ENCODE measurements around the gene GULP1. TPM values are rescaled to one million over a fixed set of nuclear protein-coding genes. Genes with fewer than 3 reads are reported as not detected.

The GULP1 gene
- total RNA-seq, 1 donor from 2014 or later, result not detected

- Mint-ChIP-seq H3K9me3 (no peaks in the 10 kb centered on the region), H3K4me1 (no peaks in the 10 kb centered on the region), H3K27me3 (no peaks in the 10 kb centered on the region), H3K36me3 (ENCODE audit: low read depth) (no peaks in the 10 kb centered on the region), H3K27ac (no peak overlapping the region), H3K4me3 (no peak overlapping the region)
- intact Hi-C loops (cut with micrococcal nuclease), result no loop called here
- no peak for DNase-seq
These were observed 193.8 kb downstream of the GULP1 start for GRCh38 chr2:188485496-188485895.

- Mint-ChIP-seq H3K9me3 (no peaks in the 10 kb centered on the region), H3K4me3 (no peak overlapping the region), H3K36me3 (ENCODE audit: low read depth) (no peaks in the 10 kb centered on the region), H3K27ac (no peak overlapping the region), H3K27me3 (no peaks in the 10 kb centered on the region), H3K4me1 (no peaks in the 10 kb centered on the region)
- intact Hi-C loops (cut with micrococcal nuclease), result no loop called here
- DNase-seq, result no peak
These were observed 201.1 kb downstream of the GULP1 start for GRCh38 chr2:188492751-188493150.

- Mint-ChIP-seq H3K27me3 (no peaks in the 10 kb centered on the region), H3K27ac (no peak overlapping the region), H3K9me3 (no peaks in the 10 kb centered on the region), H3K36me3 (ENCODE audit: low read depth) (no peaks in the 10 kb centered on the region), H3K4me3 (no peak overlapping the region), H3K4me1 (no peaks in the 10 kb centered on the region)
- intact Hi-C loops (cut with micrococcal nuclease), result no loop called here
- DNase-seq, result no peak
These were observed 203.2 kb downstream of the GULP1 start for GRCh38 chr2:188494906-188495305.

- H3K36me3 Mint-ChIP-seq (ENCODE audit: low read depth), result no peaks in the 10 kb centered on the region
- intact Hi-C loops (cut with micrococcal nuclease), result no loop called here
These were observed 204.3 kb downstream of the GULP1 start for GRCh38 chr2:188495969-188496431.

GRCh38 chr2:188497726-188498125 lies 206.1 kb downstream of the GULP1 start:
- no peak overlapping the region for H3K27ac Mint-ChIP-seq
- no peaks in the 10 kb centered on the region for H3K27me3 Mint-ChIP-seq
- no peaks in the 10 kb centered on the region for H3K4me1 Mint-ChIP-seq
- intact Hi-C loops (cut with micrococcal nuclease), result no loop called here
- H3K36me3 Mint-ChIP-seq (ENCODE audit: low read depth), result no peaks in the 10 kb centered on the region
- H3K4me3 Mint-ChIP-seq, result no peak overlapping the region
- no peaks in the 10 kb centered on the region for H3K9me3 Mint-ChIP-seq
- DNase-seq, result no peak

More at GRCh38 chr2:188495969-188496431, 204.3 kb downstream of the GULP1 start:
- H3K27ac Mint-ChIP-seq, result no peak overlapping the region
- H3K27me3 Mint-ChIP-seq, result no peaks in the 10 kb centered on the region
- no peaks in the 10 kb centered on the region for H3K4me1 Mint-ChIP-seq
- no peak overlapping the region for H3K4me3 Mint-ChIP-seq
- H3K9me3 Mint-ChIP-seq, result no peaks in the 10 kb centered on the region
- DNase-seq, result no peak

- Mint-ChIP-seq H3K27me3 (no peaks in the 10 kb centered on the region), H3K36me3 (ENCODE audit: low read depth) (no peaks in the 10 kb centered on the region), H3K4me3 (no peak overlapping the region), H3K27ac (no peak overlapping the region), H3K4me1 (no peaks in the 10 kb centered on the region), H3K9me3 (no peaks in the 10 kb centered on the region)
- DNase-seq, result no peak
- intact Hi-C loops (cut with micrococcal nuclease), result no loop called here
These were observed 212.3 kb downstream of the GULP1 start for GRCh38 chr2:188503975-188504374.

GRCh38 chr2:188506843-188507242 lies 215.2 kb downstream of the GULP1 start:
- no peak for DNase-seq
- H3K4me1 Mint-ChIP-seq, result no peaks in the 10 kb centered on the region
- no peak overlapping the region for H3K4me3 Mint-ChIP-seq
- no peaks in the 10 kb centered on the region for H3K27me3 Mint-ChIP-seq
- H3K9me3 Mint-ChIP-seq, result no peaks in the 10 kb centered on the region
- intact Hi-C loops (cut with micrococcal nuclease), result no loop called here
- H3K27ac Mint-ChIP-seq, result no peak overlapping the region
- H3K36me3 Mint-ChIP-seq (ENCODE audit: low read depth), result no peaks in the 10 kb centered on the region

GRCh38 chr2:188511346-188511745 lies 219.7 kb downstream of the GULP1 start:
- no peak overlapping the region for H3K4me3 Mint-ChIP-seq
- H3K27ac Mint-ChIP-seq, result no peak overlapping the region
- H3K9me3 Mint-ChIP-seq, result no peaks in the 10 kb centered on the region
- intact Hi-C loops (cut with micrococcal nuclease), result loop anchor here (10.0 kb wide), 1 partner anchor 927 kb away; no protein-coding TSS in a partner anchor
- H3K27me3 Mint-ChIP-seq, result peaks cover 2% of the 10 kb centered on the region
- H3K36me3 Mint-ChIP-seq (ENCODE audit: low read depth), result no peaks in the 10 kb centered on the region
- no peaks in the 10 kb centered on the region for H3K4me1 Mint-ChIP-seq
- DNase-seq, result no peak

- no peak for DNase-seq
- H3K27ac Mint-ChIP-seq, result no peak overlapping the region
- peaks cover 2% of the 10 kb centered on the region for H3K27me3 Mint-ChIP-seq
- no peak overlapping the region for H3K4me3 Mint-ChIP-seq
- H3K4me1 Mint-ChIP-seq, result no peaks in the 10 kb centered on the region
- no peaks in the 10 kb centered on the region for H3K36me3 Mint-ChIP-seq (ENCODE audit: low read depth)
- intact Hi-C loops (cut with micrococcal nuclease), result loop anchor here (10.0 kb wide), 1 partner anchor 928 kb away; no protein-coding TSS in a partner anchor
- H3K9me3 Mint-ChIP-seq, result no peaks in the 10 kb centered on the region
These were observed 220.8 kb downstream of the GULP1 start for GRCh38 chr2:188512456-188512855.

- H3K36me3 Mint-ChIP-seq (ENCODE audit: low read depth), result no peaks in the 10 kb centered on the region
- intact Hi-C loops (cut with micrococcal nuclease), result loop anchor here (10.0 kb wide), 1 partner anchor 931 kb away; no protein-coding TSS in a partner anchor
- DNase-seq, result no peak
- H3K4me1 Mint-ChIP-seq, result no peaks in the 10 kb centered on the region
- no peaks in the 10 kb centered on the region for H3K9me3 Mint-ChIP-seq
- peaks cover 4% of the 10 kb centered on the region for H3K27me3 Mint-ChIP-seq
- no peak overlapping the region for H3K4me3 Mint-ChIP-seq
- H3K27ac Mint-ChIP-seq, result no peak overlapping the region
These were observed 224.2 kb downstream of the GULP1 start for GRCh38 chr2:188515918-188516317.

- H3K36me3 Mint-ChIP-seq (ENCODE audit: low read depth), result no peaks in the 10 kb centered on the region
- H3K27me3 Mint-ChIP-seq, result peaks cover 4% of the 10 kb centered on the region
- H3K27ac Mint-ChIP-seq, result no peak overlapping the region
- intact Hi-C loops (cut with micrococcal nuclease), result loop anchor here (10.0 kb wide), 1 partner anchor 933 kb away; no protein-coding TSS in a partner anchor
- no peaks in the 10 kb centered on the region for H3K9me3 Mint-ChIP-seq
- H3K4me3 Mint-ChIP-seq, result no peak overlapping the region
- H3K4me1 Mint-ChIP-seq, result no peaks in the 10 kb centered on the region
- DNase-seq, result no peak
These were observed 226.0 kb downstream of the GULP1 start for GRCh38 chr2:188517549-188518215.

- Mint-ChIP-seq H3K9me3 (no peaks in the 10 kb centered on the region), H3K27ac (no peak overlapping the region), H3K27me3 (peaks cover 4% of the 10 kb centered on the region), H3K36me3 (ENCODE audit: low read depth) (no peaks in the 10 kb centered on the region), H3K4me1 (no peaks in the 10 kb centered on the region), H3K4me3 (no peak overlapping the region)
- DNase-seq, result no peak
- intact Hi-C loops (cut with micrococcal nuclease), result loop anchor here (10.0 kb wide), 1 partner anchor 934 kb away; no protein-coding TSS in a partner anchor
These were observed 226.7 kb downstream of the GULP1 start for GRCh38 chr2:188518381-188518780.

- no peak for DNase-seq
- Mint-ChIP-seq H3K27ac (no peak overlapping the region), H3K4me1 (no peaks in the 10 kb centered on the region), H3K36me3 (ENCODE audit: low read depth) (no peaks in the 10 kb centered on the region), H3K9me3 (no peaks in the 10 kb centered on the region), H3K27me3 (peaks cover 4% of the 10 kb centered on the region), H3K4me3 (no peak overlapping the region)
- intact Hi-C loops (cut with micrococcal nuclease), result loop anchor here (10.0 kb wide), 1 partner anchor 934 kb away; no protein-coding TSS in a partner anchor
These were observed 227.5 kb downstream of the GULP1 start for GRCh38 chr2:188519136-188519535.

GRCh38 chr2:188522517-188522916 lies 230.8 kb downstream of the GULP1 start:
- DNase-seq, result no peak
- intact Hi-C loops (cut with micrococcal nuclease), result loop anchor here (5.0 to 10.0 kb wide), 3 partner anchors 572 to 890 kb away; no protein-coding TSS in a partner anchor
- Mint-ChIP-seq H3K27ac (no peak overlapping the region), H3K4me3 (no peak overlapping the region), H3K27me3 (peaks cover 2% of the 10 kb centered on the region), H3K36me3 (ENCODE audit: low read depth) (no peaks in the 10 kb centered on the region), H3K4me1 (no peaks in the 10 kb centered on the region), H3K9me3 (no peaks in the 10 kb centered on the region)
